Pancreas (tissue), 10 donors: ENCODE measurements around the gene FGFR2. TPM values are rescaled to one million over a fixed set of nuclear protein-coding genes. Genes with fewer than 3 reads are reported as not detected.

Experiments
- ATAC-seq, 4 donors: fragments of 200-7000 bp; cut with Tn5 transposase; one replicate each; pipeline versions ENCODE4 v1.8.0 to v1.9.1; 2020; ENCODE audit warnings: mild to moderate bottlenecking in 4 of 4, moderate library complexity in 4 of 4
- DNase-seq, 6 donors: peaks; one replicate each; pipeline ENCODE4 v3.0.0-alpha.2; 2020
- FAIRE-seq: peaks from 2 replicates; lab custom pipeline; 2012; peaks lifted over from hg19 to GRCh38; lab: Jason Lieb, UNC
- H3K27ac ChIP-seq, 4 donors: fragments of 200-600 bp; sonication (generic); 1 replicate in 3 of 4; 2 replicates in 1 of 4; pipeline versions ENCODE4 v1.5.0 to v1.8.0; 2020
- H3K27me3 ChIP-seq, 4 donors: fragments of 200-600 bp; one replicate each; pipeline ENCODE4 v1.8.0; 2021
- H3K36me3 ChIP-seq, 3 donors: fragments of 200-600 bp; sonication (generic) in 1 of 3; one replicate each; pipeline versions ENCODE4 v1.5.0 to v1.8.0; 2020 to 2021
- H3K4me1 ChIP-seq, 3 donors: fragments of 200-600 bp; one replicate each; pipeline ENCODE4 v1.8.0; 2021
- H3K4me3 ChIP-seq, 4 donors: fragments of 200-600 bp; sonication (generic) in 2 of 4; one replicate each; pipeline versions ENCODE4 v1.5.0 to v1.8.0; 2020 to 2021
- H3K9me3 ChIP-seq, 4 donors: fragments of 200-600 bp; one replicate each; pipeline ENCODE4 v1.8.0; 2021
- WGBS, 2 donors: extraction: QIAGEN DNeasy Blood & Tissue Kit; methylation state at CpG; one replicate each; pipeline ENCODE4 v1.1.7; 2013; 5-methylcytosine and 5-hydroxymethylcytosine counted together
- intact Hi-C, 3 donors: fragments of 100-400 bp; cut with DNase I; formaldehyde crosslinking; loops; one replicate each; pipeline versions ENCODE4 v1.11.1 to v1.14.2; 2022
- polyA plus RNA-seq, 2 donors: library from polyadenylated mRNA; stranded (reverse); fragments of 200-250 nt; gene quantifications; one replicate each; pipeline ENCODE4 v1.2.3, GENCODE V29; 2013
- total RNA-seq, 6 donors: library from RNA; stranded (reverse); fragmentation: NEBNext Ultra II Directional in 4 of 6; extraction: Animal tissue kit (Norgen Biotek cat#: 25700) in 4 of 6; gene quantifications; one replicate each; pipeline versions ENCODE4 v1.2.1 to v1.2.4, GENCODE V29; 2021 to 2023
- TF ChIP-seq, protein P1 (sequence below), 4 donors: fragments of 200-600 bp; sonication (generic) in 3 of 4; IDR thresholded peaks; one replicate each; pipeline versions ENCODE4 v1.5.0 to v1.8.0; 2021; ENCODE audit warnings: antibody characterized with exemption in 4 of 4
- donor health status: healthy with polysubstance abuse.
- donor health status: DM: no; HTN: no; CAD: no; lungs with moderate emphysema.
- donor health status: DM: no; HTN: no; CAD: no.
- donor health status: control.
- donor health status: control.
- donor health status: Bipolar disorder and iron deficiency.
- donor health status: DM: yes; HTN: yes; CAD: no.
- donor health status: DM: no; HTN: no; CAD: no.
- donor health status: DM: no; HTN: no; CAD: no.
- donor health status: DM: yes; HTN: yes; CAD: no.

The FGFR2 gene
- total and polyA plus RNA-seq, 8 donors, result 23.8 to 64.0 (median 31.4) TPM

- no peaks in the 10 kb centered on the region for H3K4me1 ChIP-seq
- no peak for FAIRE-seq
- H3K36me3 ChIP-seq, result no peaks in the 10 kb centered on the region
- H3K27me3 ChIP-seq, result no peaks in the 10 kb centered on the region
- intact Hi-C loops, result no loop called here
- no peak overlapping the region for H3K4me3 ChIP-seq
- no peaks in the 10 kb centered on the region for H3K9me3 ChIP-seq
- no peak overlapping the region for H3K27ac ChIP-seq
- DNase-seq, result no peak
- TF ChIP-seq, protein P1, sequence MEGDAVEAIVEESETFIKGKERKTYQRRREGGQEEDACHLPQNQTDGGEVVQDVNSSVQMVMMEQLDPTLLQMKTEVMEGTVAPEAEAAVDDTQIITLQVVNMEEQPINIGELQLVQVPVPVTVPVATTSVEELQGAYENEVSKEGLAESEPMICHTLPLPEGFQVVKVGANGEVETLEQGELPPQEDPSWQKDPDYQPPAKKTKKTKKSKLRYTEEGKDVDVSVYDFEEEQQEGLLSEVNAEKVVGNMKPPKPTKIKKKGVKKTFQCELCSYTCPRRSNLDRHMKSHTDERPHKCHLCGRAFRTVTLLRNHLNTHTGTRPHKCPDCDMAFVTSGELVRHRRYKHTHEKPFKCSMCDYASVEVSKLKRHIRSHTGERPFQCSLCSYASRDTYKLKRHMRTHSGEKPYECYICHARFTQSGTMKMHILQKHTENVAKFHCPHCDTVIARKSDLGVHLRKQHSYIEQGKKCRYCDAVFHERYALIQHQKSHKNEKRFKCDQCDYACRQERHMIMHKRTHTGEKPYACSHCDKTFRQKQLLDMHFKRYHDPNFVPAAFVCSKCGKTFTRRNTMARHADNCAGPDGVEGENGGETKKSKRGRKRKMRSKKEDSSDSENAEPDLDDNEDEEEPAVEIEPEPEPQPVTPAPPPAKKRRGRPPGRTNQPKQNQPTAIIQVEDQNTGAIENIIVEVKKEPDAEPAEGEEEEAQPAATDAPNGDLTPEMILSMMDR (IDR thresholded peaks at IDR 0.05), result no peak
- WGBS, 2 donors, result 59 to 60% methylated on average over 8 of the region's 8 CpGs
- no peak for ATAC-seq
Observed at GRCh38 chr10:121573538-121573941, 24.7 kb downstream of the FGFR2 start.

DNA sequence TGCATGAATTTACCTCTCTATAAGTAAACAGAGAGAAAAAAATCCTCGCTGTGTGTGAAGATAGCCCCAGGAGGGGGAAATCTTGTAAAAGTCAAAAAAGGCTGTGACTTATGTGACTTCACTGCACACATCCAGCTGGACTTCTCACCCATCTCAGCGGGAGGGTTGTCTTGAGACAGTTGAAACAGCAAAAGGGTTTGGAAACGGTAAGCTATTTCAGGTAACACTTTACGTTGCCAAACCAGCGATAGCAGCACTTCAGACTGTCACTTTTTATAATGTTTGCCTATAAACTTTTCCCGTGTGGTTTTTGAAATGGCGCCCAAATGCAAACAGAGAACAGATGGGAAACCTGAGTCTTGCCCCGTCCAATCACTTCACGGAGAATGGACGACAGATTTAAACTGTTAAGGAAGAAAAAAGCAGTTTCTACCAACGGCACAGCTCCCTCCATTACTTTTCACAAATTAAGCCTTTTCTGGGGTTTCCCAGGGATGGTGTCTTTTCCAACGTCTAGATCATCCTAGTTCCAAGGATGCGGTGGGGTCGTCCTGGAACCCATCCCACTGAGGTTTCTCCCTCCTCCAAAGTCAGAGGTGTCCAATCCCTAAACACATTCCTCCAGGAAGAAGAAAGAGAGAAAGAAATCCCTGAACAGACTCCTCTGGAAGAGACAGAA, 25.2 kb downstream of the FGFR2 start:
- ATAC-seq (peak in 1 of 4 donors; percentile 24), FAIRE-seq (no peak), DNase-seq (no peak)
- Histone ChIP-seq H3K9me3 (no peaks in the 10 kb centered on the region), H3K27ac (no peak overlapping the region), H3K4me3 (no peak overlapping the region), H3K27me3 (no peaks in the 10 kb centered on the region), H3K36me3 (no peaks in the 10 kb centered on the region), H3K4me1 (no peaks in the 10 kb centered on the region)
- 17 to 20% methylated on average over 14 of the region's 14 CpGs for WGBS, 2 donors
- intact Hi-C loops, result no loop called here
- TF ChIP-seq, protein P1 (IDR thresholded peaks at IDR 0.05), result no peak

DNA sequence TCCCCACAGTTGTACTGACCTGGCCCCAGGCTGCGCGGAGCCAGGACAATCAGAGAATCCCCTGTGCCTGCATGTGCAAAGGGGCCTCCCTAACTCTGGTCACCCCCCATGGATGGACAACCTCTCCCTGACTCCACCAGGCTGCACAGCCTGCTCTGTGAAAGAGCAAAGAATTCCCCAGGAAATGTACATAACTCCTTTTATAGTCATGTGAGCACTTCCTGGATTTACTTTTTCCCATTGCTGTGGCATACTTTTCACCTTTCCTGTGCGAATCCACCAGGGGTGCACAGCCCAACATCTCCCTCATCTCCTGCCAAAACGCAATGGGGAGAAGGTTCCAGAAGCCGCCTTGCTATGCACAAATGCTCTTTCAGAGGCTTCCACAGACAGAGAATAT, 27.9 kb downstream of the FGFR2 start:
- FAIRE-seq (no peak), ATAC-seq (peak in 2 of 4 donors; percentile 28 to 30), DNase-seq (no peak)
- intact Hi-C loops, result no loop called here
- TF ChIP-seq, protein P1 (IDR thresholded peaks at IDR 0.05), result no peak
- no peaks in the 10 kb centered on the region for H3K27me3 ChIP-seq
- no peaks in the 10 kb centered on the region for H3K4me1 ChIP-seq
- no peak overlapping the region for H3K4me3 ChIP-seq
- no peaks in the 10 kb centered on the region for H3K36me3 ChIP-seq
- WGBS, 2 donors, result 57 to 65% methylated on average over 5 of the region's 5 CpGs
- no peak overlapping the region for H3K27ac ChIP-seq
- H3K9me3 ChIP-seq, result no peaks in the 10 kb centered on the region

DNA sequence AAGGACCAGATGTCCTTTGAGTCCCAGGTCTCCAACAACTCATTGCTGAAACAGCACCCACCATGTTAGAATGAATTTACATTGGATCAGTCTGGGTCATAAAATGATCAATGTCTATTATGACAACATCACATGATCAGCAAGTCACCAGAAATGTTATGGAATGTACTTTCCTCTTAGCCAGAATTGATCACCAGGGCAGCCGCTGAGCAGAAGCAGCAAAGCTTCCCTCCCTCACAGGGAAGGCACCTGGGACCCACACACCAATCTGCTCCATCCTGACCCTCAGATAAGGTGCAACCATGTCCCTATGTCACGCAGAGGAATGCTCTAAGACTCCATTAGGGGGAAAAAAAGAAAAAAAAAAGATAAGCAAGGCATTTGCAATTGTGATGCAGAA, 30.0 kb downstream of the FGFR2 start:
- Histone ChIP-seq H3K9me3 (no peaks in the 10 kb centered on the region), H3K27ac (no peak overlapping the region), H3K27me3 (no peaks in the 10 kb centered on the region), H3K4me1 (no peaks in the 10 kb centered on the region), H3K4me3 (no peak overlapping the region), H3K36me3 (no peaks in the 10 kb centered on the region)
- TF ChIP-seq, protein P1 (IDR thresholded peaks at IDR 0.05), result no peak
- DNase-seq (no peak), FAIRE-seq (no peak), ATAC-seq (no peak)
- 32 to 42% methylated on average over 2 of the region's 2 CpGs for WGBS, 2 donors
- intact Hi-C loops, result no loop called here

- ATAC-seq, result no peak
- H3K4me1 ChIP-seq, result no peaks in the 10 kb centered on the region
- TF ChIP-seq, protein P1 (IDR thresholded peaks at IDR 0.05), result no peak
- H3K36me3 ChIP-seq, result no peaks in the 10 kb centered on the region
- H3K9me3 ChIP-seq, result no peaks in the 10 kb centered on the region
- FAIRE-seq, result no peak
- H3K4me3 ChIP-seq, result no peak overlapping the region
- 75 to 79% methylated on average over 8 of the region's 8 CpGs for WGBS, 2 donors
- no peak overlapping the region for H3K27ac ChIP-seq
- DNase-seq, result no peak
- H3K27me3 ChIP-seq, result no peaks in the 10 kb centered on the region
- intact Hi-C loops, result no loop called here
Observed at GRCh38 chr10:121567569-121567968, 30.7 kb downstream of the FGFR2 start.
